LNCaP clone FGC (cell line): ENCODE data around the gene SLC8B1.

Experiments
- DNase-seq: peaks from one replicate; pipeline ENCODE4 v3.0.0-alpha.2; 2011; ENCODE audit warnings: low read depth
- H3K4me3 ChIP-seq: 2 replicates; pipeline ENCODE4 v1.5.1; 2011; ENCODE audit warnings: mild to moderate bottlenecking, low read depth, low read length, control low read depth
- TF ChIP-seq, protein P1 (sequence below): IDR thresholded peaks from 2 replicates; pipeline ENCODE4 v1.5.1; 2012; ENCODE audit warnings: mild to moderate bottlenecking; ENCODE audit not compliant: control insufficient read depth, insufficient read depth; ENCODE audit errors: extremely low read depth

Gene SLC8B1

DNA sequence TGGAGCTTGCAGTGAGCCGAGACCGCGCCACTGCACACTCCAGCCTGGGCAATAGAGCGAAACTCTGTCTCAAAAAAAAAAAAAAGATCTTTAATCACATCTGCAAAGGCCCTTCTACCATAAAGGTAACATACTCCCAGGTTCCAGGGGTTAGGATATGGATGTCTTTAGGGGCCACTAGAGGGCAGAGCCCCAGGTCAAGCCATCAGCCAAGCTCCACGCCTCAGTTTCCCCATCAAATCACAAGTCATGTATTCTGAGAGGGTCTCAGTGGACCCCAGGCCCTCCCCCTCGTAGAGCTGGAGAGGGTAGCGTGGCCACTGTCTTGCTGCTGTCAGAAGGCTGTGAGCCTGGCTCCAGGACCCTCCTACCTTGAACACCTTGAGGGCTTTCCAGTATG, 18.8 kb downstream of the SLC8B1 start:
- no peak for DNase-seq
- H3K4me3 ChIP-seq, result no peak overlapping the region
- TF ChIP-seq, protein P1, sequence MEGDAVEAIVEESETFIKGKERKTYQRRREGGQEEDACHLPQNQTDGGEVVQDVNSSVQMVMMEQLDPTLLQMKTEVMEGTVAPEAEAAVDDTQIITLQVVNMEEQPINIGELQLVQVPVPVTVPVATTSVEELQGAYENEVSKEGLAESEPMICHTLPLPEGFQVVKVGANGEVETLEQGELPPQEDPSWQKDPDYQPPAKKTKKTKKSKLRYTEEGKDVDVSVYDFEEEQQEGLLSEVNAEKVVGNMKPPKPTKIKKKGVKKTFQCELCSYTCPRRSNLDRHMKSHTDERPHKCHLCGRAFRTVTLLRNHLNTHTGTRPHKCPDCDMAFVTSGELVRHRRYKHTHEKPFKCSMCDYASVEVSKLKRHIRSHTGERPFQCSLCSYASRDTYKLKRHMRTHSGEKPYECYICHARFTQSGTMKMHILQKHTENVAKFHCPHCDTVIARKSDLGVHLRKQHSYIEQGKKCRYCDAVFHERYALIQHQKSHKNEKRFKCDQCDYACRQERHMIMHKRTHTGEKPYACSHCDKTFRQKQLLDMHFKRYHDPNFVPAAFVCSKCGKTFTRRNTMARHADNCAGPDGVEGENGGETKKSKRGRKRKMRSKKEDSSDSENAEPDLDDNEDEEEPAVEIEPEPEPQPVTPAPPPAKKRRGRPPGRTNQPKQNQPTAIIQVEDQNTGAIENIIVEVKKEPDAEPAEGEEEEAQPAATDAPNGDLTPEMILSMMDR, result no peak; the same call in 1 of the 2 replicates

DNA sequence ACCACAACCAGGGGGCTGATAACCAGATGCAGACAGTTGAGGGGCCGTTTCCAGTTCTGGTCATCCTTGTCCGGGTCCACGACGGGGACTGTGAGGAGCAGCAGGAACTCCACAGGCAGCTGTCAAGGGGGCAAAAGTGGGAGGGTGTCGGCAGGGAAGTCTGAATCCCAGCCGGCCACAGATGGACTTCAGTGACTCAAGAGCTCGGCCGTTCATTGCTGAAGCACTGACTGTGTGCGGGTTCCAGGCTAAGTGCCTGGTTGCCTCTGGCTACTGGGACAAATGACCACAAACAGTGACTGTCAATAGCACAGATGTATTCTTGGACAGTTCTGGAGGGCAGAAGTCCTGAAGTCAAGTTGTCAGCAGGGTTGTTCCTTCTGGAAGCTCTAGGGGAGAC, 19.6 kb downstream of the SLC8B1 start:
- TF ChIP-seq, protein P1, result no peak
- no peak for DNase-seq
- H3K4me3 ChIP-seq, result no peak overlapping the region

DNA sequence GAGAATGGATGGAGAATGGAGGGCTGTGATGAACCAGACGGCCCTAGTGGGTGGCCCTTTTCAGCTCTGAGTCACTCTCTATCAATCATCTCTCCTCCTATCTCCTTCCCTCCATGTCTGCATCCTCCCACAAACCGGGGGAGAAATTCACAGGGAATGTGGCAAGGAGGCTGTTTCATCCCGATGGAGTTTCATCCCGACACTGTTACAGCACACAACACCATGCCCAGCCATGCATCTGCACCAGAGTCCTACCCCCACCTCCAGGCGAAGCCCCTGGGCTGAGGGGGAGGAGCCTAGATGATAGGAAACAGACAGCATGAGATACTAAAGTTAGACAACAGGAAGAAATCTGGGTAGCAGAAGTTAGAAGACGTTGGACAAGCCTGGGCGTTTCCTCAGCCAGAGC, 20.8 kb downstream of the SLC8B1 start:
- TF ChIP-seq, protein P1, result no peak
- H3K4me3 ChIP-seq, result no peak overlapping the region
- DNase-seq, result no peak

DNA sequence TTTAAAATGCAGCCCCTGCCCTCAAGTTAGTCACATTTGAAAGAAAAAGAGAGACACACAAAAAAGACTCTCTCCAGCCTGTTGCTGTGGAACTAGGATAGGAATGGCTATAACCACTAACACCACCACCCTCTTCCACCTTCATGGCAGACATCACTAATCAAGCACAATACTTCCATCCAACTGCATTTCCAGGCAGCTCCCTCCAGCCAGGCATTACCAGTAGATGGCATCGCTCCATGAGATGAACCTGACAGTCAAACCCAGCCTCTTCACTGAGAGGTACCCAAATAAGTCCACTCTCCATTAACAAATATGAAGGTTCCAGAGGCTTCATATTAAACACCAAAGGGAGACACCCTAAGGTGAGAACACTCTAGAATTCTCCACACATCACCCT, 24.4 kb downstream of the SLC8B1 start:
- no peak overlapping the region for H3K4me3 ChIP-seq
- TF ChIP-seq, protein P1, result peak; percentile 48
- no peak for DNase-seq

DNA sequence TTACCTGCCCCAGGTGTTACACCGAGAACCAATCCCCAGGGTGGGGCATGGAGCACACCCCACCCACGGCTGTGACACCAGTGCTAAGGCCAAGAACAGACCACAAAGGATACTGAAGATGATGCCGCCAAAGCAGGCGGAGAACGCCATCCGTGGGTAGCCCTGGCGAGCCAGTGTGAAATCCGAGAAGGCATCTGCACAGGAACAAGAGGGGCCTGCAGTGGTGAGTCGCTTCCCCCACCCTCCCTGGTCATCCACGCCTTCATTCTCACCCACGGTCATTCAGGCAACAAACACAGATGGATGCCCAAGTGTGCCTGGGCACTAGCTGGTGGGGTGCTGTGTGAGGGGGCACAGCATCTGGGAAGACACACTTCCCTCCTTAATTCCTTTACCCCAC, 28.5 kb downstream of the SLC8B1 start:
- no peak for DNase-seq
- TF ChIP-seq, protein P1, result no peak
- H3K4me3 ChIP-seq, result no peak overlapping the region

DNA sequence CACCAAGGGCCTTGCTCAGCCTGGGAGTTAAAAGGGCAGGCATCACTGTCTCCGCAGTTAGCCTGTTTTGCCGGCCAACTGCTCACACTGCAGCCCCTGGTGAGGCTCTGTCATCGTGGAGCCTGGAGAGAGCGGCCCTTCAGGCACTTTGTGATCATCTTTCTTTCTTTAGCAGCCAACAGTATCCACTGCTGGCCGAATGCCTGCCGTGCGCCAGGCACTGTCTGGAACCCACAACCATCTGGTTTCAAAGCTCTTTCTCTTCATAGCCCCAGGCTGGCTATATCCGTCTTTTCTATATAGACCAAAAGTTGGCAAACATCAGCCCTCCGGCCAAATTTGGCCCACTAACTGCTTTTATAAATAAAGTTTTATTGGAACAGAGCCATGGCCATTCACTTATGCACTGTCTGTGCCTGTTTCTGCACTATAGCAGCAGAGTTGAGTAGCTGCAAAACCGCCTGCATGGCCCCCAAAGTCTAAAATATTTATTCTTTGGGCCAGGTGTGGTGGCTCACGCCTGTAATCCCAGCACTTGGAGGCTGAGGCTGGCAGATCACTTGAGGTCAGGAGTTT, 29.5 kb downstream of the SLC8B1 start:
- H3K4me3 ChIP-seq, result no peak overlapping the region
- no peak for DNase-seq
- TF ChIP-seq, protein P1, result no peak
